GM10266 (cell line): ENCODE measurements around the gene IDE.
"Not testable (repeated sequence)": the region's sequence is repeated elsewhere in the genome, so short reads cannot be mapped to it uniquely, and the experiment has no call there.

Experiments used
- DNase-seq: peaks from one replicate; pipeline ENCODE4 v3.0.0; 2012; ENCODE audit errors: extremely low spot score
- CTCF ChIP-seq: IDR thresholded peaks from 2 replicates; pipeline ENCODE4 v1.5.1; 2012; ENCODE audit warnings: mild to moderate bottlenecking, low read depth; ENCODE audit not compliant: control insufficient read depth, insufficient read depth; ENCODE audit errors: missing control alignments

The IDE gene

GRCh38 chr10:92574548-92575261 is 812 bp upstream of the IDE start:
- peak; percentile 33 for DNase-seq
- peak; percentile 20 for TF ChIP-seq CTCF

- no peak for TF ChIP-seq CTCF
- DNase-seq, result peak; percentile 19
Measured at GRCh38 chr10:92573091-92573797, 649 bp downstream of the IDE start.

GRCh38 chr10:92572362-92573090 is 1.4 kb downstream of the IDE start:
- peak; percentile 24 for DNase-seq

GRCh38 chr10:92571649-92572048 is 2.2 kb downstream of the IDE start:
- DNase-seq, result no peak
- no peak for TF ChIP-seq CTCF

More at GRCh38 chr10:92572362-92573090, 1.4 kb downstream of the IDE start:
- TF ChIP-seq CTCF, result no peak

GRCh38 chr10:92569663-92570062 is 4.2 kb downstream of the IDE start:
- not testable (repeated sequence) for DNase-seq

- TF ChIP-seq CTCF, result no peak
- DNase-seq, result no peak
Measured at GRCh38 chr10:92569071-92569470, 4.8 kb downstream of the IDE start.

- peak; percentile 58 for DNase-seq
- TF ChIP-seq CTCF, result no peak
Measured at GRCh38 chr10:92567952-92568600, 5.8 kb downstream of the IDE start.
